Central memory CD4-positive, alpha-beta T cell (primary cell): ENCODE measurements around the gene MYH14.
"Not testable (repeated sequence)": the region's sequence is repeated elsewhere in the genome, so short reads cannot be mapped to it uniquely, and the experiment has no call there.

Source experiments
- DNase-seq: peaks from one replicate; pipeline ENCODE4 v3.0.0; 2022

The MYH14 gene

GRCh38 chr19:50228153-50228552 is 24.7 kb downstream of the MYH14 start:
- not testable (repeated sequence) for DNase-seq

DNA sequence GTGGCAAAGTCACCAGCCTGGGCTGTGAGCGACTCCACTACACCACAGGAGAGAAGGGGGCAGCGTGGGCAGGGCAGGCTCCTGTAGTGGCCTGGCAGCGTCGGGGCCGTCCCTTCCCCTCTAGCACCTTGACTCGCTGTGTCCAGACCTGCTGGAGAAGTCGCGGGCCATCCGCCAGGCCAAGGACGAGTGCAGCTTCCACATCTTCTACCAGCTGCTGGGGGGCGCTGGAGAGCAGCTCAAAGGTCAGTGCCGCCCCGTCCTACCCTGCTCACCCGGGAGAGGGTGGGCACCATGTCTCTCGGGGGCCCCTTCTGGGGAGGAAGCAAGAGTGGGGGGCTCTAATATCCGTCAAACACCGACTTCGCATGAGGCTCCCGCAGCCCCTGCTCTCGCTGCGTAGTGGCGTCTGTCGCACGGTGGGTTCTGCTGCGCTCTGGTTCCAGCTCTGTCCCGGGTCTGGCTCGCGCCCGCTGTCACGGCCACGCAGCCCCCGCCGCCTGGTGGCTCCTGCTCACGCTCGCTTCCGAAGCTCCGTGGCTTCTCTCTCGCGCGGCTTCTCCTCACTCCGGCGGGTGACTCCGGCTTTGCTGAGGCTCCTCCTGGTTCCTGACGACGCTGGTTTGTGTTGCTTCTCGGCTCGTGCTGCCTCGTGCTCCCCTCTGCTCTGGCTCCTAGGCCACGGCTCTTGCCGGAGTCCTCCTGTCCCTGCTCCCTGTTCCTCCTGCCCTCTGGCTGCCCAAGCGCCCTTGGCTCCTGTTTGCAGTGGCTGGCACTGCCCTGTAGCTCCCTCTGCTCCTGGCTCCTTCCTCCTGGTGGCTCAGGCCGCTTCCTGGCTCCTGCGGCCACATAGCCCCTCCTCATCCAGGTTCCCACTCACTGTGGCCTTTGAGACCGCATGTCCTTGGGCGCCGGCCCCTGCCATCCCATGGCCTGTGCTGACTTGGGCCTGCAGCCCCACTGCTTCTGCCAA is 27.2 kb downstream of the MYH14 start:
- DNase-seq = no peak

DNA sequence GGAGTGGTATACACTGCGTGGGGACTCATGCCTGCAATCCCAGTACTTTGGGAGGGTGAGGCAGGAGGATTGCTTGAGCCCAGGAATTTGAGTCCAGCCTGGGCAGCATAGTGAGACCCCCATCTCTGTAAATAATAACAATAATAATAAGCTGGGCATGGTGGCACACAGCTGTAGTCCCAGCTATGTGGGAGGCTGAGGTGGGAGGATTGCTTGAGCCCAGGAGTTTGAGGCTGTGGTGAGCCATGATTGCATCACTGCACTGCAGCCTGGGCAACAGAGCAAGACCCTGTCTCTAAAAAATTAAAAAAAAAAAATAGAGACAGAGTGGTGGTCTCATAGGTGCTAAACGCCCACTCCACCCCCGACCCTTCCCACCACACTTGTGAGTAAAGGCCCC is 28.0 kb downstream of the MYH14 start:
- not testable (repeated sequence) for DNase-seq

- no peak for DNase-seq
Measured at GRCh38 chr19:50231821-50232220, 28.4 kb downstream of the MYH14 start.

- no peak for DNase-seq
Measured at GRCh38 chr19:50232600-50232999, 29.2 kb downstream of the MYH14 start.

- DNase-seq = no peak
Measured at GRCh38 chr19:50233308-50233910, 30.0 kb downstream of the MYH14 start.

DNA sequence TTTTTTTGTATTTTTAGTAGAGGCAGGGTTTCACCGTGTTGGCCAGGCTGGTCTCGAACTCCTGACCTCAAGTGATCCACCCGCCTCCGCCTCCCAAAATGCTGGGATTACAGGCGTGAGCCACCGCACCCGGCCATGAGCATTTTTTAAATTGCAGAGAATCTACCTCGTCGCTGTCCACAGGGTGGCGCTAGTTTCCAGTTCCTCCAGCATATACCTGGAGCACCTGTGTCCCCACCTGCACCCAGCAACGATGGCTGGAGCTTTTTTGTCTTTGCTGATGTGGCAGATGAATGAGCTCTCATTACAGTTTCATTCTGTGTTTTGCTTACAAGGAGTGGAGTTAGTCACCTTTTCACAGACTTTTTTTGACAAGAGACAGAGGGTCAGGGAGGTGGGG is 34.1 kb downstream of the MYH14 start:
- DNase-seq = not testable (repeated sequence)

DNA sequence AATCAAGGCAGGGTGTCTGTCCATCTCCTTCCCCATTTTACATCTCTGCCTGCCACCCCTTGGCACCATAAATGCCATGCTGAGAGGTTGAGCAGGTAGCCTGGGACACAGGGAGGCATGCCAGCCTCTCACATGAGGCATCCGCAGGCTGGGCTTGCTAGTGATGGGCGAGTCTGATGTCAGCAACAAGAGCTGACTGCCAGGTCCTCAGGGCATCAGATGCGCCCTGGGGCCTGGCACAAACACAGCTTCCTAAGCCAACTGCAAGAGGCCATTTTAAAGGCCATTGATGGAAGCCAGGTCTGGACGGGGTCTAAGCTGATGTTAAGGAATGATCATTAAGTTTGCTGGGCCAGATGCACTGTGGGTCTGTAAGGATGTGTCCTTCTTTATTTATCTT is 34.6 kb downstream of the MYH14 start:
- no peak for DNase-seq

GRCh38 chr19:50239921-50240590 is 36.6 kb downstream of the MYH14 start:
- no peak for DNase-seq

- DNase-seq = no peak
Measured at GRCh38 chr19:50242581-50242980, 39.2 kb downstream of the MYH14 start.

GRCh38 chr19:50244695-50245094 is 41.3 kb downstream of the MYH14 start:
- no peak for DNase-seq

GRCh38 chr19:50248413-50248812 is 45.0 kb downstream of the MYH14 start:
- DNase-seq = no peak

GRCh38 chr19:50248826-50249225 is 45.4 kb downstream of the MYH14 start:
- DNase-seq = no peak

- DNase-seq = no peak
Measured at GRCh38 chr19:50249636-50250035, 46.2 kb downstream of the MYH14 start.

DNA sequence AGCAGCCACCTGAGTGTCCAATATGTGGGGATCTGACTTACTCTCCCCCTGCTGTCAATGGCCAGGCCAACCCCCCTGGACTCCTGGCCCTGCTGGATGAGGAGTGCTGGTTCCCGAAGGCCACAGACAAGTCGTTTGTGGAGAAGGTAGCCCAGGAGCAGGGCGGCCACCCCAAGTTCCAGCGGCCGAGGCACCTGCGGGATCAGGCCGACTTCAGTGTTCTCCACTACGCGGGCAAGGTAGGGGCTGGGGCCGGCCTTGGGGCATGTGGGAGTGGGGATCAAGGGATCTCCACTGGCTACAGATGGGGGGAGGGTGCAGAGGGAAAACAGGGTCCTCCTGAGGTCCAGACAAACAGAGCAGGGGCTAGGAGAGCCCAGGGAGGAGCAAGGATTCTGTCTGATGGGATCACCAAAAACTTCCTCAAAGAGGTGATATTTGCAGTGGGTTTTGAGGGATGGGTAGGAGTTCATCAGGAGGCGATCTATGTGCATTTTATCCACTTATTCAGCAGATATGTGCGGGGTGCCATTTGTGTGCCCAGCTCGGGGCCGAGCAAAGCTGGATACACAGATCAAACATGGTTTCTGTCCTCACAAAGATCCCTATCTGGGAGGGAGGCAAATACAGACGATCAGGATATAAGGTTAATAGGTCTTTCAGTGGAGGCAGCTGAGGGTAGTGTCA is 47.2 kb downstream of the MYH14 start:
- no peak for DNase-seq

- DNase-seq = no peak
Measured at GRCh38 chr19:50252111-50252886, 48.9 kb downstream of the MYH14 start.

DNA sequence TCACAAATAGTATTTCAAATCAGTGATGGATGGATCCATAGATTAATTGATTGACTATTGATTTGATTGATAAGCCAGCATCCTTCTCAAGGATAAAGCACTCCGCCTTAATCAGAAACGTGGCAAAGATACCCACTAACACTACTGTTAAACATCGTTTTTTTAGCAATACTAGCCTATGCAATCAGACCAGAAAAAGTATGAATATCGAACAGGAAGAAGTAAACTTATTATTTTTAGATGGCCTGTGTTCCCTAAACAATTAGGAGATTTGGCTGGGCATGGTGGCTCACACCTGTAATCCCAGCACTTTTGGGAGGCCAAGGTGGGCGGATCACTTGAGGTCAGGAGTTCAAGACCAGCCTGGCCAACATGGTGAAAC is 49.5 kb downstream of the MYH14 start:
- DNase-seq = no peak

DNA sequence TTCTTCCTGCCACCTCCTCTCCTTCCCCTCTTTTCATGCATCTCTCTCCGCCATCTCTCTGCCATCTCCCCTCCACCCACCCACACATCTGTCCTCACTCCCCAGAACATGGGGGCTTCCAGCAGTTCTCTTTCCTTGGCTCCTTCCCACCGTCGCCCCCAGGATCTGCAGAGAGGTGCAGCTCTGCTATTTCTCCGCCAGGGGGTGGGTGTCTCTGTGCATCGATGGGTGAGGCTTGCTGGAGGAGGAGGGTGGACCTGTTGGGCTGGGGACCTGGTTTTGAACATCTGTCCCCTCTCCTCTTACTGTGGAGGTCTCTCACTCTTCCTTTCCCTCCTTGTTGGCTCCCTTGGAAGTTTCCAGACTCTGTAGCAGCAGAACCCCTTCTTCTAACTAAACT is 51.7 kb downstream of the MYH14 start:
- no peak for DNase-seq

DNA sequence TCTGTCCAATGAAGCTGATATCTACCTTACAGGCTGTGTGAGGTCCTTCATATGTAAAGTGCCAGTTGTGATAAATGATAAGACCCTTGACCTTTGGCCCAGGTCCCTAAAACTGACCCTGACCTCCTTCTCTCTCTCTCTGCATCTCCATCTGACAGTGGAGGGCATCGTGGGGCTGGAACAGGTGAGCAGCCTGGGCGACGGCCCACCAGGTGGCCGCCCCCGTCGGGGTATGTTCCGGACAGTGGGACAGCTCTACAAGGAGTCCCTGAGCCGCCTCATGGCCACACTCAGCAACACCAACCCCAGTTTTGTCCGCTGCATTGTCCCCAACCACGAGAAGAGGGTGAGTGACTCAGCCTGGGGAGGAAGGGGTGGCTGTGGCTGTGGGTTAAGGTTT is 53.7 kb downstream of the MYH14 start:
- no peak for DNase-seq

DNA sequence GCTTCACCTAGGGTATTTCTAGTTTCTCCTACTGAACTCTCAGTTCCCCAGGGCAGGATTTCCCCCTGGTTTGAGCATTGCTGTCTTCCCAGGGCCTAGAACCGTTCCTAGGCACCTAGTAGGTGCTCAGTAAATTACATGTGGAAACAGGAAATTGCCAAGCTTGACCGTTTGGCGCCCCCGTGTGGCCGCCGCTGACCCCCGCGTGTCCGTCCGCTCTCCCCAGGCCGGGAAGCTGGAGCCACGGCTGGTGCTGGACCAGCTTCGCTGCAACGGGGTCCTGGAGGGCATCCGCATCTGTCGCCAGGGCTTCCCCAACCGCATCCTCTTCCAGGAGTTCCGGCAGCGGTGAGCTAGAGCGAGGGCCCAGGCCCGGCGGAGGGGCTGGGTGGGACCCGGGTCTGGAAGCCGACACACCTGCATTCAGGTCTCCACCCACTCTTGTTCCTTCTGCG is 55.5 kb downstream of the MYH14 start:
- DNase-seq = no peak

DNA sequence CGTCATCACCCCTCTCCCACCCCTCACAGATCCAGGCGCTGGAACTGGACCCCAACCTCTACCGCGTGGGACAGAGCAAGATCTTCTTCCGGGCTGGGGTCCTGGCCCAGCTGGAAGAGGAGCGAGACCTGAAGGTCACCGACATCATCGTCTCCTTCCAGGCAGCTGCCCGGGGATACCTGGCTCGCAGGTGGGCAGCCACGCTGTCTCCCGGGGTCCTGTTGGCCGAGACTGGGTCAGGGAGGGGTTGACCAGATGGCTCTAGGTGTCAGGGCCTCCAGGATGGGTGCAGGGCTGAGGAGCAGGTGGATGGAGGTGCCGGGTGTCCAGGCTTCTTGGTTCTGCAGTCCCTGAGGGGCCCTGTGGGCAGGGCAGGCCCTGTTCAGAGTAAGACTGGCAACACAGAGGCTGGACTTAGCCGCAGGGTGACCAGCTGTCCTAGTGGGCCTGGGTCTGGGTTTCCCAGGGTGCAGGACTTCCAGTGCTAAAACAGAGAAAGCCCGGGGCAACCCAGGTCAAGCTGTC is 58.1 kb downstream of the MYH14 start:
- no peak for DNase-seq

DNA sequence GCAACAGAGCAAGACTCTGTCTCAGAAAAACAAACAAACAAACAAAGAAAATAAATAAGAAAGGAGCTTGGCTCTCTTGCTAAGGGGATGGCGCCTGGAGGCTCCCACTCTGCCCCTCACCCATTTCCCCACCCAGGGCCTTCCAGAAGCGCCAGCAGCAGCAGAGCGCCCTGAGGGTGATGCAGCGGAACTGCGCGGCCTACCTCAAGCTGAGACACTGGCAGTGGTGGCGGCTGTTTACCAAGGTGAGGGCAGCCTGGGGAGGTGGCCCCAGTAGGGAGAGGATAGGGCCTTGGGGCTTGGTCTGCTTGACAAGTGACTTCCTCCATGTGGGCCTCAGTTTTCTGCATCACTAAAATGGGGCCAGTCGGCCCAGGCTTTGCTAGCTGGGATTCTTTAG is 59.8 kb downstream of the MYH14 start:
- no peak for DNase-seq
